Suprapubic skin (tissue), 3 donors: Measurements from ENCODE around the gene CCDC92B.

ENCODE experiments used
- CTCF ChIP-seq, 2 donors: fragments of 200-600 bp in 1 of 2; fragments of 450-650 bp in 1 of 2; sonication (generic) in 1 of 2; IDR thresholded peaks; one replicate each; pipeline ENCODE4 v1.5.1; 2016 to 2019; ENCODE audit warnings: antibody characterized with exemption in 2 of 2, mild to moderate bottlenecking in 1 of 2, moderate library complexity in 1 of 2
- EP300 ChIP-seq: sonication (generic); formaldehyde crosslinking; IDR thresholded peaks from one replicate; pipeline ENCODE4 v1.6.1; 2017; ENCODE audit warnings: antibody characterized with exemption
- POLR2A ChIP-seq, 2 donors: fragments of 450-650 bp; IDR thresholded peaks; one replicate each; pipeline ENCODE4 v1.6.1; 2017; ENCODE audit warnings: antibody characterized with exemption in 2 of 2, mild to moderate bottlenecking in 2 of 2, moderate library complexity in 2 of 2

GRCh38 chr17:2731807-2732206 is 17.6 kb downstream of the CCDC92B start:
- TF ChIP-seq POLR2A (IDR thresholded peaks at IDR 0.05) (no peak), CTCF (IDR thresholded peaks at IDR 0.05) (no peak), EP300 (no peak)
